NCI-H2196 (cell line): ENCODE results near the gene CLDN8.

Experiments
- DNase-seq: peaks from one replicate; lab custom pipeline; 2025; ENCODE audit not compliant: unreplicated experiment; lab: John Stamatoyannopoulos, UW

The CLDN8 gene

GRCh38 chr21:30206551-30207251 is 9.2 kb downstream of the CLDN8 start:
- DNase-seq = no peak

GRCh38 chr21:30200000-30200399 is 15.9 kb downstream of the CLDN8 start:
- no peak for DNase-seq

- DNase-seq = peak; percentile 8
Observed at GRCh38 chr21:30194701-30195299, 21.1 kb downstream of the CLDN8 start.

GRCh38 chr21:30193201-30193600 is 22.7 kb downstream of the CLDN8 start:
- no peak for DNase-seq

GRCh38 chr21:30190554-30190953 is 25.3 kb downstream of the CLDN8 start:
- DNase-seq = no peak

GRCh38 chr21:30189773-30190172 is 26.1 kb downstream of the CLDN8 start:
- no peak for DNase-seq

- no peak for DNase-seq
Observed at GRCh38 chr21:30186242-30186641, 29.7 kb downstream of the CLDN8 start.

GRCh38 chr21:30168086-30168485 is 47.8 kb downstream of the CLDN8 start:
- DNase-seq = no peak

GRCh38 chr21:30166705-30167104 is 49.2 kb downstream of the CLDN8 start, which contains the start of gene CLDN17:
Gene CLDN17, minus strand, starts transcription at chr21:30166805. Its CDS starts 188 bp downstream, at chr21:30166617.
- DNase-seq = no peak

- no peak for DNase-seq
Observed at GRCh38 chr21:30166171-30166570, 49.7 kb downstream of the CLDN8 start.

- no peak for DNase-seq
Observed at GRCh38 chr21:30164796-30165195, 51.1 kb downstream of the CLDN8 start.
